Mucosa of descending colon (tissue), 3 donors: ENCODE results near the gene UCN3. TPM values are rescaled to one million over a fixed set of nuclear protein-coding genes. Genes with fewer than 3 reads are reported as not detected.

Experiments
- ATAC-seq: fragments of 200-7000 bp; cut with Tn5 transposase; one replicate; pipeline ENCODE4 v1.9.1; 2020; ENCODE audit warnings: mild to moderate bottlenecking, moderate library complexity
- DNase-seq, 3 donors: peaks; one replicate each; pipeline ENCODE4 v3.0.0-alpha.2; 2020
- H3K36me3 ChIP-seq: fragments of 200-600 bp; one replicate; pipeline ENCODE4 v1.8.0; 2021; ENCODE audit warnings: low read depth, mild to moderate bottlenecking
- H3K4me1 ChIP-seq: fragments of 200-600 bp; one replicate; pipeline ENCODE4 v1.8.0; 2021; ENCODE audit warnings: low read depth, mild to moderate bottlenecking
- H3K4me3 ChIP-seq: fragments of 200-600 bp; one replicate; pipeline ENCODE4 v1.8.0; 2021; ENCODE audit warnings: mild to moderate bottlenecking
- H3K9me3 ChIP-seq: fragments of 200-600 bp; one replicate; pipeline ENCODE4 v1.8.0; 2021; ENCODE audit warnings: mild to moderate bottlenecking
- intact Hi-C, 2 donors: fragments of 100-400 bp; cut with DNase I in 1 of 2; cut with micrococcal nuclease in 1 of 2; formaldehyde crosslinking; loops; one replicate each; pipeline versions ENCODE4 v1.11.0 to v1.11.1; 2022; cut with DNase I, micrococcal nuclease
- total RNA-seq, 3 donors: library from RNA; stranded (reverse); fragmentation: NEBNext Ultra II Directional in 2 of 3; extraction: Animal tissue kit (Norgen Biotek cat#: 25700) in 2 of 3; gene quantifications; one replicate each; pipeline versions ENCODE4 v1.2.1 to v1.2.4, GENCODE V29; 2021 to 2023
- TF ChIP-seq, protein P1 (sequence below): fragments of 200-600 bp; IDR thresholded peaks from one replicate; pipeline ENCODE4 v1.8.0; 2022; ENCODE audit warnings: antibody characterized with exemption, mild to moderate bottlenecking
- donor health status: DM: no; HTN: no; CAD: no; lungs with moderate emphysema.
- donor health status: DM: no; HTN: no; CAD: no.
- donor health status: DM: no; HTN: yes; CAD: no.

UCN3 gene
- total RNA-seq, 3 donors from 2014 or later = 1.4 to 5.9 (median 4.8) TPM

DNA sequence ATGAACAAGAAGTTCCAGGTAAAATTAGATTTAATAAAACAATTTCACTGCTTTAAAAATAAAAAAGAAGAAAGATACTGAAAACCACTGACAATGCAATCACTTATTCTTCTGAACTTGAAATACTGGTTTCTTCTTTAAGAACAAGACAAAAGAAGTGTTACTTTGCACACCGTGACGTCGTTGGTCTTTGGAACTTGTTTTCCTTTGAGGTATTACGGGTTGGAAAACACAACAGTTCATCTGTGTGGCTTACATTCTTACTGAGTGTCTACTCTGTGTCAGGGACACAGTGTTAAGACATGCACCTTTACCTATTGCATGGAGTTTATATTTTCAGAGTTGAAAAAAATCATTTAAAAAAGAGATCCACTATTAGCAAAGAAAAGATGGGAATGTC lies 41.3 kb upstream of the UCN3 start:
- intact Hi-C loops = no loop called here
- H3K4me1 ChIP-seq = no peaks in the 10 kb centered on the region
- TF ChIP-seq, protein P1, sequence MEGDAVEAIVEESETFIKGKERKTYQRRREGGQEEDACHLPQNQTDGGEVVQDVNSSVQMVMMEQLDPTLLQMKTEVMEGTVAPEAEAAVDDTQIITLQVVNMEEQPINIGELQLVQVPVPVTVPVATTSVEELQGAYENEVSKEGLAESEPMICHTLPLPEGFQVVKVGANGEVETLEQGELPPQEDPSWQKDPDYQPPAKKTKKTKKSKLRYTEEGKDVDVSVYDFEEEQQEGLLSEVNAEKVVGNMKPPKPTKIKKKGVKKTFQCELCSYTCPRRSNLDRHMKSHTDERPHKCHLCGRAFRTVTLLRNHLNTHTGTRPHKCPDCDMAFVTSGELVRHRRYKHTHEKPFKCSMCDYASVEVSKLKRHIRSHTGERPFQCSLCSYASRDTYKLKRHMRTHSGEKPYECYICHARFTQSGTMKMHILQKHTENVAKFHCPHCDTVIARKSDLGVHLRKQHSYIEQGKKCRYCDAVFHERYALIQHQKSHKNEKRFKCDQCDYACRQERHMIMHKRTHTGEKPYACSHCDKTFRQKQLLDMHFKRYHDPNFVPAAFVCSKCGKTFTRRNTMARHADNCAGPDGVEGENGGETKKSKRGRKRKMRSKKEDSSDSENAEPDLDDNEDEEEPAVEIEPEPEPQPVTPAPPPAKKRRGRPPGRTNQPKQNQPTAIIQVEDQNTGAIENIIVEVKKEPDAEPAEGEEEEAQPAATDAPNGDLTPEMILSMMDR = no peak
- H3K9me3 ChIP-seq = no peaks in the 10 kb centered on the region
- no peak overlapping the region for H3K4me3 ChIP-seq
- ATAC-seq = no peak
- H3K36me3 ChIP-seq = no peaks in the 10 kb centered on the region
- no peak for DNase-seq

DNA sequence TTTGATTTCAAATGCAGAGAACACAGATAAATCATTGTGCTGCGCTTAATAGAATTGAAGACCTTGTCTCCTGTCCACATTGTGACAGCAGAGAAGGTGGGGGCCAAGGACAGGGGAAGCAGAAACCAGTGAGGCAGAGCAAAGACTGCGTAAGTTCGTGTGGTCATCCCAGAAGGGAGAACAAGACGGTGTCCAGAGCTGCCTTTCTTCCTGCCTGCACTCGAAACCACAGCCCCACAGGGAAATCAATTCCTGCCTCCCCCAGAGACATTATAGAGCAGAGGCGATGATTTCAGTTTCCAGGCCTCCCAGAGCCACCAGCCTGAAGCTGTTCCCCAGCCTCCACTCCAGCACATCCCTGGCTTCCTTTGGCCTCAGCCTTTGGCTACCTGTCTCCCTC lies 39.7 kb upstream of the UCN3 start:
- Histone ChIP-seq H3K4me1 (no peaks in the 10 kb centered on the region), H3K9me3 (no peaks in the 10 kb centered on the region), H3K36me3 (no peaks in the 10 kb centered on the region), H3K4me3 (no peak overlapping the region)
- TF ChIP-seq, protein P1 = no peak
- no peak for ATAC-seq
- no peak for DNase-seq
- intact Hi-C loops = no loop called here

DNA sequence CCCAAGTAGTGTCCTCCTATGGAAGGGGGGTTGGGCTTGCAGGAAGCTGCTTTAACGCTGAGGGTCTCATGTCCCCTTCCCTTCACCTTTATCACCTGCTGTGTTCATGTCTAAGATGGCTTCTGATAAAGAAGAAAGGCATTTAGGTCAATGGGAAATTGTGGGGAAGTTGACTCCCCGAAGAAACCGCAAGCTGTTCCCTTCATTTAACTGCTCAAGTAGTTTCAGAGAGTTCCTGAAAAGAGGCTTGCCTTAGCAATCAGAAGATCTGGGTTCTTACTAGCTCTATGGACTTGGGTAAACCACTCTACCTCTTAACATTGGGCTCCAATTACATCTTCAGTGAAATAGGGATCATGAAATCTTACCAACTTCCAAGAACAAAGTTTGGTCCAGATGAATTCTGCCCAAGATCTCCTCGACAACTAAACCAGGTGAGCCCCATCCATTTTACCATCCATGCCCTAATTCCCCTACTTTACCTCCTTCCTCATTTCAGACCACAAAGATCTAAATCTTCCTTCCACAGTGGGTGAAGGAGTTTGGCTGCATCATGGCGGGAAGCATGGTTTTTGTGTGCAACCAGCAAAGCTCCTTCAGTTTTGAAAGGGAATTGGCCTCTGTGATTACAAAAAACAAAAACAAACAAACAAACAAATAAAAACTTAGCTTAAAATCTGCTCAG lies 30.4 kb upstream of the UCN3 start:
- no peak for DNase-seq
- Histone ChIP-seq H3K4me3 (no peak overlapping the region), H3K4me1 (no peaks in the 10 kb centered on the region), H3K9me3 (no peaks in the 10 kb centered on the region), H3K36me3 (no peaks in the 10 kb centered on the region)
- TF ChIP-seq, protein P1 = no peak
- intact Hi-C loops = no loop called here
- no peak for ATAC-seq

DNA sequence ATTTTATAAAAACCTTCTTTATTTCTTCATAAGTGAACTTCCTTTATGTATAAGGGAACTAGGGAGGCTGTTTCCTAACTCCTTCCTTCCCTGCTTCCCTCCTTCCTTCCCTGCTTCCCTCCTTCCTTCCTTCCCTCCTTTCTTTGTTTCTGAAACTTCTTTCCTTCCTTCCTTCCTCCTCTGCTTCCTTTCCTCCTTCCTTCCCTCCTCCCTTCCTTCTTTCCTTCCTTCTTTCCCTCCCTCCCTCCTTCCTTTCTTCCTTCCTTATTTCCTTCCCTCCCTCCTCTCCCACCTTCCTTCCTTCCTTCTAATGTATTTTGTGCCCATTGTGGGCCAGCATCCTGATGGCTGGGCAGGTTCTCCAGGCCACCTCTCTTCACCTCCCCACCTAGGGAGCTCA lies 26.8 kb upstream of the UCN3 start:
- Histone ChIP-seq H3K9me3 (no peaks in the 10 kb centered on the region), H3K36me3 (no peaks in the 10 kb centered on the region), H3K4me3 (no peak overlapping the region), H3K4me1 (no peaks in the 10 kb centered on the region)
- TF ChIP-seq, protein P1 = no peak
- no peak for ATAC-seq
- intact Hi-C loops = no loop called here
- DNase-seq = no peak

DNA sequence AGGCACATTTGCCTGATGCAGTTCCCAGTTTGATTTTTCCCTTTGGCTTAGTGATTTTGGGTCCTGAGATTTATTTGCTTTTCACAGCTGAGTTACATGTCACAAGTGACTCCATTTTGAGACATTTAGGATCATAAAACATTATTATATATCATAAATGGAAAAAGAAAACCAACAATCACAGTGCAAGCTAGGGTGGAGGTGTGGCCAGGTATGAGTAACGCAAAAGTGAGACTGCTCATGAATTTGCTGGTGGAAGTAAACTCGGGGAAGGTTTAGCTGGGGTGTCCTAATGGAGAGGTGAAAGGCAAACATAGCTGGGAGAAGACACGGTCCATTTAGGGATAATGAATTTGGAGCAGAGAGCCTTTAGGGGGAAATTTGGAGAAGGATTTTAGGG lies 21.7 kb upstream of the UCN3 start:
- intact Hi-C loops = no loop called here
- ATAC-seq = peak; percentile 96
- Histone ChIP-seq H3K4me1 (no peaks in the 10 kb centered on the region), H3K9me3 (no peaks in the 10 kb centered on the region), H3K4me3 (no peak overlapping the region), H3K36me3 (no peaks in the 10 kb centered on the region)
- peak in 1 of 3 donors; percentile 54 for DNase-seq
- TF ChIP-seq, protein P1 = no peak

DNA sequence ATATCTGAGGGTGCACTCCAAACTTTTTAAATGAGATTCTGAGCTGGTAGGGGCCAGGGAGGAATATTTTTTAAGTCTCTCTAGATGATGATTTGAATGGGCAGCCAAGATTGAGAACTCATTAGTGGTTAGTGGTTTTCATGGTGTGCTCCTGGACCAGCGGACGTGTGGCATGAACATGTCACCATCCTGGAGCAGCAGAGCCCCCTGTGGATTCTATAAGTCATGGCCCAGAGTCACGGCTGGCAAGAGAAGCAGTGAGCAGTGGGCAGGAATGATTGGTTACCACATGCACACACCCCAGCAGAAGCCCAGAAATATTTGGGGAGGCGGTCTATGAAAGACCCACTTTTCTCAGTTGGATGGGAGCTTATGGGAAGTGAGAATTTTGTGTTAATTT lies 21.2 kb upstream of the UCN3 start:
- no peaks in the 10 kb centered on the region for H3K4me1 ChIP-seq
- DNase-seq (peak in 1 of 3 donors; percentile 10), ATAC-seq (no peak)
- H3K9me3 ChIP-seq = no peaks in the 10 kb centered on the region
- H3K36me3 ChIP-seq = no peaks in the 10 kb centered on the region
- no peak overlapping the region for H3K4me3 ChIP-seq
- TF ChIP-seq, protein P1 = no peak
- intact Hi-C loops = no loop called here
